ENCODE data around the gene HOXA5.

GRCh38 chr7:27151931-27152815 lies 8.7 kb upstream of the HOXA5 start, which contains the start of gene HOXA3:
- TF ChIP-seq POLR2A (IDR thresholded peaks at IDR 0.05): no peak
- no peak for TF ChIP-seq CTCF (IDR thresholded peaks at IDR 0.05)

All from heart left ventricle (tissue), 13 donors.